Transverse colon (tissue), 4 donors: ENCODE data around the gene UBFD1. TPM values are rescaled to one million over a fixed set of nuclear protein-coding genes. Genes with fewer than 3 reads are reported as not detected.

Experiments
- DNase-seq: peaks from one replicate; pipeline ENCODE4 v3.0.0-alpha.2; 2019
- H3K27ac ChIP-seq, 4 donors: fragments of 200-600 bp; sonication (generic); 2 replicates each; pipeline ENCODE4 v1.5.1; 2016 to 2018; ENCODE audit warnings: inconsistent platforms in 4 of 4
- H3K27me3 ChIP-seq: fragments of 200-600 bp; sonication (generic); 2 replicates; pipeline ENCODE4 v1.5.1; 2017; ENCODE audit warnings: inconsistent platforms
- H3K36me3 ChIP-seq, 4 donors: fragments of 200-600 bp; sonication (generic); 2 replicates each; pipeline ENCODE4 v1.5.1; 2017 to 2019; ENCODE audit warnings: inconsistent platforms in 4 of 4
- H3K4me1 ChIP-seq, 4 donors: fragments of 200-600 bp; sonication (generic); 2 replicates each; pipeline ENCODE4 v1.5.1; 2017 to 2020; ENCODE audit warnings: inconsistent platforms in 4 of 4
- H3K4me3 ChIP-seq, 4 donors: fragments of 200-600 bp; sonication (generic); 1 replicate in 1 of 4; 2 replicates in 3 of 4; pipeline versions ENCODE4 v1.5.1 to v1.6.1; 2017 to 2019; ENCODE audit warnings: inconsistent platforms in 4 of 4
- H3K9me3 ChIP-seq, 2 donors: fragments of 200-600 bp; sonication (generic); 2 replicates each; pipeline ENCODE4 v1.5.1; 2017 to 2019; ENCODE audit warnings: inconsistent platforms in 2 of 2
- EP300 ChIP-seq: sonication (generic); formaldehyde crosslinking; IDR thresholded peaks from one replicate; pipeline ENCODE4 v1.6.1; 2017; ENCODE audit warnings: antibody characterized with exemption, low read depth
- POLR2A ChIP-seq: fragments of 450-650 bp; IDR thresholded peaks from one replicate; pipeline ENCODE4 v1.6.1; 2016; ENCODE audit warnings: antibody characterized with exemption, mild to moderate bottlenecking, moderate library complexity
- POLR2AphosphoS5 ChIP-seq, 3 donors: sonication (generic); formaldehyde crosslinking; IDR thresholded peaks; one replicate each; pipeline ENCODE4 v1.6.1; 2016; ENCODE audit warnings: antibody characterized with exemption in 3 of 3
- WGBS, 2 donors: methylation state at CpG; one replicate each; pipeline ENCODE4 v1.1.5; 2018; ENCODE audit warnings: low coverage in 1 of 2; 5-methylcytosine and 5-hydroxymethylcytosine counted together
- in situ Hi-C, 4 donors: fragments of 200-750 bp; cut with MboI; loops; one replicate each; pipeline versions ENCODE4 v1.15.0 to v1.15.1; 2017; ENCODE audit warnings: low sequenced_read_pairs in 3 of 4, low pct_ligation_motif_present in 1 of 4, low pct_unique_long_range_greater_than_20kb in 1 of 4
- intact Hi-C: fragments of 100-400 bp; cut with DNase I; formaldehyde crosslinking; loops from one replicate; pipeline ENCODE4 v1.15.1; 2023; ENCODE audit warnings: low total_unique reads
- total RNA-seq, 4 donors: library from RNA; depleted of rRNA; stranded (reverse); fragments of >200 nt; gene quantifications; one replicate each; pipeline ENCODE4 v1.1.0, GENCODE V29; 2016
- TF ChIP-seq, protein P1 (sequence below), 5 experiments: fragments of 200-600 bp in 3 of 5; fragments of 450-650 bp in 2 of 5; sonication (generic) in 3 of 5; IDR thresholded peaks; 1 replicate in 2 of 5; 2 replicates in 3 of 5; pipeline ENCODE4 v1.5.1; 2016 to 2017; ENCODE audit warnings: antibody characterized with exemption in 5 of 5, inconsistent platforms in 3 of 5, mild to moderate bottlenecking in 2 of 5, moderate library complexity in 1 of 5

The UBFD1 gene
- total RNA-seq, 4 donors from 2014 or later: 34.3 to 186 (median 80.6) TPM

DNA sequence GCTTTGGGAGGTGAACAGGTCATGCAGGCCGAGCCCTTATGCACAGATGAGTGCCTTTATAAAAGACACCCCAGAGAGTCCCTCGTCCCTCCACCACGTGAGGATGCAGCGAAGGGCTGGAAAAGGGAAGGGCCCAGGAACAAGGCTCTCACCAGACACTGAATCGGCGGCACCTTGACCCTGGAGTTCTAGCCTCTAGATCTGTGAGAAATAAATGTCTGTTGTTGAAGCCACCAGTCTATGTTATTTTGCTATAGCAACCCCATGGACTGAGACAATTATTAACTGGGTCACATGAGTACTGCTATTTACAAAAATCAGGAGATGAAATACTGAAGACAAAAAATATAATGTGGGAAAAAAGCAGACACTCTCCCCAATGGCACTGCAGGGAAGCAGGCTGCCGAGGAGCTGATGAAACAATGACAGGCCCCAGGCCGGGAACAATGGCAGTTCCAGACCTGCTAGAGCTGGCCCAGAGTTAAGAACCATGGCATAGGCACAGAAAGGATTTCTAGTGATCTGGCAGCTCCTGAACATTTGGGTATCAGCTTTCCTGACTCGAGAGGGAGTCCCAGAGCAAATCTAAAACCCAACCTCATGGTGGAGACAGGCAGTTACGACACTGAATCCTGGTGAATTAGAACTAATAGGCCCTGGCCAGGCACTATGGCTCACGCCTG lies 29.4 kb upstream of the UBFD1 start:
- Histone ChIP-seq H3K4me1 (no peaks in the 10 kb centered on the region), H3K27ac (no peak overlapping the region), H3K9me3 (no peaks in the 10 kb centered on the region), H3K27me3 (no peaks in the 10 kb centered on the region), H3K4me3 (no peak overlapping the region), H3K36me3 (peaks cover 0 to 27% (median 9%) of the 10 kb centered on the region in 4 donors)
- TF ChIP-seq, protein P1, sequence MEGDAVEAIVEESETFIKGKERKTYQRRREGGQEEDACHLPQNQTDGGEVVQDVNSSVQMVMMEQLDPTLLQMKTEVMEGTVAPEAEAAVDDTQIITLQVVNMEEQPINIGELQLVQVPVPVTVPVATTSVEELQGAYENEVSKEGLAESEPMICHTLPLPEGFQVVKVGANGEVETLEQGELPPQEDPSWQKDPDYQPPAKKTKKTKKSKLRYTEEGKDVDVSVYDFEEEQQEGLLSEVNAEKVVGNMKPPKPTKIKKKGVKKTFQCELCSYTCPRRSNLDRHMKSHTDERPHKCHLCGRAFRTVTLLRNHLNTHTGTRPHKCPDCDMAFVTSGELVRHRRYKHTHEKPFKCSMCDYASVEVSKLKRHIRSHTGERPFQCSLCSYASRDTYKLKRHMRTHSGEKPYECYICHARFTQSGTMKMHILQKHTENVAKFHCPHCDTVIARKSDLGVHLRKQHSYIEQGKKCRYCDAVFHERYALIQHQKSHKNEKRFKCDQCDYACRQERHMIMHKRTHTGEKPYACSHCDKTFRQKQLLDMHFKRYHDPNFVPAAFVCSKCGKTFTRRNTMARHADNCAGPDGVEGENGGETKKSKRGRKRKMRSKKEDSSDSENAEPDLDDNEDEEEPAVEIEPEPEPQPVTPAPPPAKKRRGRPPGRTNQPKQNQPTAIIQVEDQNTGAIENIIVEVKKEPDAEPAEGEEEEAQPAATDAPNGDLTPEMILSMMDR (IDR thresholded peaks at IDR 0.05): no peak
- TF ChIP-seq POLR2AphosphoS5 (IDR thresholded peaks at IDR 0.05): no peak
- no peak for TF ChIP-seq POLR2A
- TF ChIP-seq EP300: no peak
- no peak for DNase-seq
- WGBS, 2 donors: 92 to 100% methylated on average over 2 to 11 of the region's 11 CpGs
- intact Hi-C loops: no loop called here
- in situ Hi-C loops: no loop called here

- Histone ChIP-seq H3K9me3 (no peaks in the 10 kb centered on the region), H3K36me3 (peaks cover 0 to 28% (median 12%) of the 10 kb centered on the region in 4 donors), H3K27ac (no peak overlapping the region), H3K4me1 (no peaks in the 10 kb centered on the region), H3K27me3 (no peaks in the 10 kb centered on the region), H3K4me3 (no peak overlapping the region)
- in situ Hi-C loops (no loop called here), intact Hi-C loops (no loop called here)
- no peak for DNase-seq
- WGBS, 2 donors: 93% methylated on average over 10 of the region's 10 CpGs; no CpG with 5 or more reads in 1 of the 2 donors
- no peak for TF ChIP-seq POLR2AphosphoS5 (IDR thresholded peaks at IDR 0.05)
- no peak for TF ChIP-seq EP300
- no peak for TF ChIP-seq POLR2A
- TF ChIP-seq, protein P1 (IDR thresholded peaks at IDR 0.05): no peak
Observed at GRCh38 chr16:23528644-23529310, 28.8 kb upstream of the UBFD1 start.

DNA sequence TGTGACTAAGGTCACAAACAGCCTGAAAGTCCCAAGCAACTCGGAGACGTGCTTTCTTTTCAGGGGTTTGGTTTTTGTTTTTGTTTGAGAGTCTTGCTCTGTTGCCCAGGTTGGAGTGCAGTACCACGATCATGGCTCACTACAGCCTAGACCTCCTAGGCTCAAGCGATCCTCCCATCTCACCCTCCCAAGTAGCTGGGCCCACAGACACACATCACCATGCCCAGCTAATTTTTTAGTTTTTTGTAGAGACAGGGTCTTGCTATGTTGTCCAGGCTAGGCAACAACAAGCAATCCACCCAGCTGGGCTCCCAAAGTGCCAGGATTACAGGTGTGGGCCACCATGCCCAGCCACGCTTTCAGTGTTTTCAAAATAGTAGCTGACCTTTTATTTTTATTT lies 27.5 kb upstream of the UBFD1 start:
- H3K36me3 ChIP-seq: peaks cover 0 to 36% (median 15%) of the 10 kb centered on the region in 4 donors

GRCh38 chr16:23532448-23532847 lies 25.1 kb upstream of the UBFD1 start:
- no peak for DNase-seq
- in situ Hi-C loops (no loop called here), intact Hi-C loops (no loop called here)
- Histone ChIP-seq H3K27ac (no peak overlapping the region), H3K27me3 (no peaks in the 10 kb centered on the region), H3K36me3 (peaks cover 0 to 36% (median 11%) of the 10 kb centered on the region in 4 donors), H3K9me3 (no peaks in the 10 kb centered on the region), H3K4me3 (no peak overlapping the region), H3K4me1 (no peaks in the 10 kb centered on the region)
- 100% methylated on average over 1 of the region's 1 CpG; no CpG with 5 or more reads in 1 of the 2 donors for WGBS, 2 donors
- TF ChIP-seq, protein P1 (IDR thresholded peaks at IDR 0.05): no peak
- no peak for TF ChIP-seq POLR2AphosphoS5 (IDR thresholded peaks at IDR 0.05)
- no peak for TF ChIP-seq EP300
- no peak for TF ChIP-seq POLR2A

More for the DNA sequence above, 27.5 kb upstream of the UBFD1 start:
- no peak overlapping the region for H3K4me3 ChIP-seq
- WGBS, 2 donors: 89 to 93% methylated on average over 3 to 5 of the region's 5 CpGs
- in situ Hi-C loops (no loop called here), intact Hi-C loops (no loop called here)
- no peaks in the 10 kb centered on the region for H3K27me3 ChIP-seq
- no peak for TF ChIP-seq EP300
- TF ChIP-seq, protein P1 (IDR thresholded peaks at IDR 0.05): no peak
- H3K9me3 ChIP-seq: no peaks in the 10 kb centered on the region
- DNase-seq: no peak
- H3K4me1 ChIP-seq: no peaks in the 10 kb centered on the region
- no peak overlapping the region for H3K27ac ChIP-seq
